H9 (cell line): Measurements from ENCODE around the gene TNNT2. TPM values are rescaled to one million over a fixed set of nuclear protein-coding genes. Genes with fewer than 3 reads are reported as not detected.
A peak's percentile ranks its signal among the peaks of the same experiment; 100 is the strongest.

Experiments used
- DNase-seq: peaks from one replicate; pipeline ENCODE4 v3.0.0-alpha.2; 2017
- H2AFZ ChIP-seq: one replicate; pipeline ENCODE4 v1.6.1; 2013; ENCODE audit warnings: mild to moderate bottlenecking, low read length, control low read depth, moderate library complexity
- H2AK5ac ChIP-seq: 2 replicates; pipeline ENCODE4 v1.6.1; 2013; ENCODE audit warnings: low read length, control low read depth, mixed read lengths; ENCODE audit not compliant: insufficient read length
- H2BK120ac ChIP-seq: one replicate; pipeline ENCODE4 v1.6.1; 2013; ENCODE audit warnings: low read depth, mild to moderate bottlenecking, low read length, control low read depth, inconsistent platforms; ENCODE audit not compliant: poor library complexity, severe bottlenecking
- H2BK12ac ChIP-seq: 2 replicates; pipeline ENCODE4 v1.6.1; 2013; ENCODE audit warnings: low read length, control low read depth, mixed read lengths, low read depth; ENCODE audit not compliant: insufficient read length
- H2BK15ac ChIP-seq: 2 replicates; pipeline ENCODE4 v1.6.1; 2013; ENCODE audit warnings: low read depth, low read length, control low read depth
- H2BK20ac ChIP-seq: one replicate; pipeline ENCODE4 v1.6.1; 2013; ENCODE audit warnings: low read depth, mild to moderate bottlenecking, low read length, control low read depth, inconsistent platforms; ENCODE audit not compliant: poor library complexity, severe bottlenecking
- H2BK5ac ChIP-seq: 2 replicates; pipeline ENCODE4 v1.6.1; 2013; ENCODE audit warnings: low read length, control low read depth, mixed read lengths; ENCODE audit not compliant: insufficient read length
- H3K14ac ChIP-seq: 2 replicates; pipeline ENCODE4 v1.6.1; 2013; ENCODE audit warnings: low read length, control low read depth; ENCODE audit not compliant: insufficient read depth
- H3K18ac ChIP-seq: 2 replicates; pipeline ENCODE4 v1.6.1; 2013; ENCODE audit warnings: low read depth, mild to moderate bottlenecking, mixed read lengths, low read length, control low read depth; ENCODE audit not compliant: insufficient read length
- H3K23ac ChIP-seq: 2 replicates; pipeline ENCODE4 v1.6.1; 2013; ENCODE audit warnings: low read length, control low read depth, mixed read lengths, low read depth; ENCODE audit not compliant: insufficient read length
- H3K23me2 ChIP-seq: 2 replicates; pipeline ENCODE4 v1.6.1; 2013; ENCODE audit warnings: low read depth, mild to moderate bottlenecking, mixed read lengths, low read length, control low read depth; ENCODE audit not compliant: insufficient read length, poor library complexity, severe bottlenecking
- H3K27ac ChIP-seq: 2 replicates; pipeline ENCODE4 v1.5.1; 2013; ENCODE audit warnings: low read length, control low read depth, mixed read lengths, low read depth; ENCODE audit not compliant: insufficient read length
- H3K27me3 ChIP-seq: 2 replicates; pipeline ENCODE4 v1.6.1; 2013; ENCODE audit warnings: low read length, control low read depth, inconsistent platforms; ENCODE audit not compliant: insufficient read depth
- H3K4ac ChIP-seq: 2 replicates; pipeline ENCODE4 v1.6.1; 2013; ENCODE audit warnings: low read depth, mild to moderate bottlenecking, control low read depth, inconsistent platforms, low read length, moderate library complexity
- H3K4me1 ChIP-seq: 2 replicates; pipeline ENCODE4 v1.6.1; 2013; ENCODE audit warnings: low read length, control low read depth, inconsistent platforms; ENCODE audit not compliant: insufficient read depth
- H3K4me2 ChIP-seq: 2 replicates; pipeline ENCODE4 v1.6.1; 2013; ENCODE audit warnings: low read length, control low read depth, mixed read lengths; ENCODE audit not compliant: insufficient read length, insufficient read depth
- H3K56ac ChIP-seq: 2 replicates; pipeline ENCODE4 v1.6.1; 2013; ENCODE audit warnings: low read depth, mild to moderate bottlenecking, mixed read lengths, low read length, control low read depth; ENCODE audit not compliant: insufficient read length
- H3K79me1 ChIP-seq: 2 replicates; pipeline ENCODE4 v1.6.1; 2013; ENCODE audit warnings: low read depth, mild to moderate bottlenecking, moderate library complexity, low read length, control low read depth, inconsistent platforms; ENCODE audit not compliant: insufficient read depth, poor library complexity, severe bottlenecking
- H3K79me2 ChIP-seq: 2 replicates; pipeline ENCODE4 v1.6.1; 2013; ENCODE audit warnings: low read length, control low read depth, inconsistent platforms; ENCODE audit not compliant: insufficient read depth
- H3K9ac ChIP-seq: 2 replicates; pipeline ENCODE4 v1.6.1; 2013; ENCODE audit warnings: low read length, control low read depth, mixed read lengths; ENCODE audit not compliant: insufficient read length; ENCODE audit errors: extremely low read depth
- H3K9me3 ChIP-seq: one replicate; pipeline ENCODE4 v1.6.1; 2013; ENCODE audit warnings: low read depth, low read length, inconsistent platforms; ENCODE audit not compliant: control insufficient read depth
- H3T11ph ChIP-seq: one replicate; pipeline ENCODE4 v1.6.1; 2013; ENCODE audit warnings: mild to moderate bottlenecking, low read length, control low read depth, inconsistent platforms
- H4K20me1 ChIP-seq: one replicate; pipeline ENCODE4 v1.6.1; 2013; ENCODE audit not compliant: control insufficient read depth, insufficient read length, insufficient read depth
- H4K5ac ChIP-seq: 2 replicates; pipeline ENCODE4 v1.6.1; 2013; ENCODE audit warnings: low read depth, mild to moderate bottlenecking, mixed read lengths, low read length, control low read depth; ENCODE audit not compliant: insufficient read length
- H4K8ac ChIP-seq: replicated peaks from 2 replicates; pipeline ENCODE4 v1.6.1; 2013; ENCODE audit warnings: low read length, control low read depth, mixed read lengths, low read depth; ENCODE audit not compliant: insufficient read length
- H4K91ac ChIP-seq: 2 replicates; pipeline ENCODE4 v1.6.1; 2013; ENCODE audit warnings: low read depth, mild to moderate bottlenecking, moderate library complexity, mixed read lengths, low read length, control low read depth; ENCODE audit not compliant: insufficient read length
- H3K27ac Mint-ChIP-seq, 3 experiments: 2 replicates in 2 of 3; 3 replicates in 1 of 3; pipeline ENCODE4 v1.8.0; 2020 to 2021; ENCODE audit warnings: mixed read lengths in 3 of 3, mild to moderate bottlenecking in 1 of 3, moderate library complexity in 1 of 3
- H3K27me3 Mint-ChIP-seq: 2 replicates; pipeline ENCODE4 v1.8.0; 2021; ENCODE audit warnings: low read depth, mild to moderate bottlenecking, moderate library complexity, mixed read lengths
- H3K36me3 Mint-ChIP-seq, 3 experiments: 2 replicates in 2 of 3; 3 replicates in 1 of 3; pipeline ENCODE4 v1.8.0; 2020 to 2021; ENCODE audit warnings: low read depth in 3 of 3, mixed read lengths in 3 of 3; ENCODE audit not compliant: insufficient read depth in 1 of 3
- H3K4me1 Mint-ChIP-seq, 2 experiments: 2 replicates each; pipeline ENCODE4 v1.8.0; 2020; ENCODE audit warnings: mixed read lengths in 2 of 2
- H3K4me3 Mint-ChIP-seq, 2 experiments: 2 replicates in 1 of 2; 3 replicates in 1 of 2; pipeline ENCODE4 v1.8.0; 2020 to 2021; ENCODE audit warnings: mild to moderate bottlenecking in 2 of 2, mixed read lengths in 2 of 2, moderate library complexity in 1 of 2
- H3K9me3 Mint-ChIP-seq, 2 experiments: 2 replicates in 1 of 2; 3 replicates in 1 of 2; pipeline ENCODE4 v1.8.0; 2020; ENCODE audit warnings: mild to moderate bottlenecking in 2 of 2, mixed read lengths in 2 of 2, moderate library complexity in 1 of 2
- CTCF ChIP-seq: fragments of 200-600 bp; sonication (generic); conservative IDR thresholded peaks from 3 replicates; pipeline ENCODE4 v1.8.0; 2021; ENCODE audit warnings: antibody characterized with exemption, mild to moderate bottlenecking
- WGBS: extraction: QIAGEN DNeasy Blood & Tissue Kit; methylation state at CpG from one replicate; pipeline ENCODE4 v1.1.7; 2013; ENCODE audit warnings: missing lambda C conversion rate, low lambda C conversion rate, mixed read lengths; ENCODE audit not compliant: insufficient read length; ENCODE audit errors: extremely low coverage; 5-methylcytosine and 5-hydroxymethylcytosine counted together
- total RNA-seq: library from RNA; stranded (reverse); gene quantifications from 2 replicates; pipeline ENCODE4 v1.2.1, GENCODE V29; 2021

The TNNT2 gene
- total RNA-seq, 1 experiment from 2014 or later, result 8.6 TPM

DNA sequence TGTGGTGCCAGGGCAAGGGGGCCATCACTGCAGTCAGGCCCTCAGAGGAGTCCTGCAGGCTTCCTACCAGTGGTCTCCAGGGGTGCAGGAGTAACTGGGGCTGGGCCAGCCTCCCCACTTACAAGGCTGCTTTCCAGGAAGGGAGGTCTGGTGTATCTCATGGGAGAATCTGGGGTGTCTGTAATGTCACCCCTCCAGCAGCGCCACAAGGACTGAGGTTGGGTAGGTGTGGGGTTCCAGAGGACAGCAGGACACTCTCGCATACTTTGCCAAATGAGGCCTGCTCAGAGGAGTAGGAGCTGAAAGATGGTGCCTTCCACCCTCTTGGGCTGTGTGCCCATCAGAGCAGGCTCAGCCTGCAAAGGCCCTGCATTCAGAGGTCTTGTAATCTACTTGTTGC lies 46.9 kb downstream of the TNNT2 start:
- Histone ChIP-seq H2AFZ (no peak overlapping the region), H3K9me3 (no peaks in the 10 kb centered on the region), H2BK120ac (no peak overlapping the region), H3K56ac (no peak overlapping the region), H3K23ac (no peak overlapping the region), H3K9ac (no peak overlapping the region), H3T11ph (no peak overlapping the region), H3K14ac (no peak overlapping the region), H4K20me1 (no peaks in the 10 kb centered on the region), H2BK15ac (no peak overlapping the region), H2BK12ac (no peak overlapping the region), H3K79me1 (no peaks in the 10 kb centered on the region), H3K27ac (no peak overlapping the region), H3K79me2 (no peaks in the 10 kb centered on the region), H4K91ac (no peak overlapping the region), H3K4me1 (no peaks in the 10 kb centered on the region), H2AK5ac (no peak overlapping the region), H4K5ac (no peak overlapping the region), H3K4me2 (no peak overlapping the region), H3K4ac (no peak overlapping the region), H3K18ac (no peak overlapping the region), H3K23me2 (no peaks in the 10 kb centered on the region), H2BK5ac (no peak overlapping the region), H3K27me3 (no peaks in the 10 kb centered on the region), H4K8ac (no peak overlapping the region), H2BK20ac (no peak overlapping the region)
- H3K27ac Mint-ChIP-seq, result peak overlapping the region in 1 of 3 experiments; percentile 56; a peak in 1 of 7 replicates
- H3K9me3 Mint-ChIP-seq, result no peaks in the 10 kb centered on the region
- H3K4me3 Mint-ChIP-seq, result no peak overlapping the region
- no peak for DNase-seq
- WGBS, result no CpG with 5 or more reads among the region's 2 CpGs
- TF ChIP-seq CTCF, result no peak
- peaks cover 0 to 4% of the 10 kb centered on the region in 2 experiments; a peak in 1 of 4 replicates for H3K4me1 Mint-ChIP-seq
- H3K27me3 Mint-ChIP-seq, result peaks cover 4% of the 10 kb centered on the region
- no peaks in the 10 kb centered on the region for H3K36me3 Mint-ChIP-seq
